ENCODE measurements around the gene NELFCD. TPM values are rescaled to one million over a fixed set of nuclear protein-coding genes. Genes with fewer than 3 reads are reported as not detected.
A peak's percentile ranks its signal among the peaks of the same experiment; 100 is the strongest.

The NELFCD gene
- 10 to 100 TPM; 54.2 to 72.9 (median 56.8) TPM for total RNA-seq

GRCh38 chr20:58980711-58981627 is at the start of gene NELFCD:
Gene NELFCD (plus strand): TSS chr20:58981256. CDS start chr20:58981310, 54 bp downstream.
- peak in 1 of 2 donors; percentile 82 for TF ChIP-seq EP300 (IDR thresholded peaks at IDR 0.05)
- peak; percentile 51 to 82 for TF ChIP-seq POLR2A (IDR thresholded peaks at IDR 0.05)
- no peak for TF ChIP-seq CTCF (IDR thresholded peaks at IDR 0.05)
- peak within 1 kb of the TSS; percentile 54 to 89 (median 60) for H3K4me3 ChIP-seq
- 19 to 25% methylated on average over 28 to 42 of the region's 109 CpGs for WGBS, 2 donors

GRCh38 chr20:58932170-58932569 is 48.9 kb upstream of the NELFCD start:
- H3K4me3 ChIP-seq = no peak overlapping the region
- no peak overlapping the region for H3K27ac ChIP-seq
- H3K27me3 ChIP-seq = no peaks in the 10 kb centered on the region
- H3K36me3 ChIP-seq = no peaks in the 10 kb centered on the region
- WGBS, 2 donors = 82 to 84% methylated on average over 5 of the region's 5 CpGs
- peaks cover 0 to 9% (median 5%) of the 10 kb centered on the region in 4 donors for H3K9me3 ChIP-seq
- no peak for DNase-seq (ENCODE audit: low spot score in 2 of 2)
- H3K4me1 ChIP-seq = no peaks in the 10 kb centered on the region
- no peak for TF ChIP-seq POLR2A (IDR thresholded peaks at IDR 0.05)
- no peak for TF ChIP-seq CTCF (IDR thresholded peaks at IDR 0.05)
- TF ChIP-seq EP300 (IDR thresholded peaks at IDR 0.05) = no peak

More at GRCh38 chr20:58980711-58981627, at the start of gene NELFCD:
- DNase-seq (ENCODE audit: low spot score in 2 of 2) = peak; percentile 77 to 80
- Histone ChIP-seq H3K4me1 (peaks cover 0 to 45% (median 24%) of the 10 kb centered on the region in 4 donors), H3K27me3 (no peaks in the 10 kb centered on the region), H3K27ac (peak within 1 kb of the TSS; percentile 43 to 92 (median 81)), H3K9me3 (peaks cover 0 to 8% (median 0%) of the 10 kb centered on the region in 4 donors), H3K36me3 (no peaks in the 10 kb centered on the region)

GRCh38 chr20:58938078-58938477 is 43.0 kb upstream of the NELFCD start:
- DNase-seq (ENCODE audit: low spot score in 2 of 2) = no peak
- Histone ChIP-seq H3K27ac (no peak overlapping the region), H3K9me3 (peaks cover 0 to 9% (median 5%) of the 10 kb centered on the region in 4 donors), H3K4me3 (no peak overlapping the region), H3K36me3 (no peaks in the 10 kb centered on the region), H3K4me1 (no peaks in the 10 kb centered on the region), H3K27me3 (no peaks in the 10 kb centered on the region)
- 77 to 84% methylated on average over 2 of the region's 2 CpGs for WGBS, 2 donors
- TF ChIP-seq EP300 (IDR thresholded peaks at IDR 0.05) (no peak), POLR2A (IDR thresholded peaks at IDR 0.05) (no peak), CTCF (IDR thresholded peaks at IDR 0.05) (no peak)

GRCh38 chr20:58938541-58938940 is 42.5 kb upstream of the NELFCD start:
- Histone ChIP-seq H3K9me3 (peaks cover 0 to 9% (median 5%) of the 10 kb centered on the region in 4 donors), H3K4me3 (no peak overlapping the region), H3K27me3 (no peaks in the 10 kb centered on the region), H3K36me3 (no peaks in the 10 kb centered on the region), H3K4me1 (no peaks in the 10 kb centered on the region), H3K27ac (no peak overlapping the region)
- 87 to 88% methylated on average over 1 of the region's 1 CpG for WGBS, 2 donors
- no peak for DNase-seq (ENCODE audit: low spot score in 2 of 2)
- TF ChIP-seq POLR2A (IDR thresholded peaks at IDR 0.05) (no peak), CTCF (IDR thresholded peaks at IDR 0.05) (no peak), EP300 (IDR thresholded peaks at IDR 0.05) (no peak)

GRCh38 chr20:58941471-58941870 is 39.6 kb upstream of the NELFCD start:
- DNase-seq (ENCODE audit: low spot score in 2 of 2) = no peak
- H3K27ac ChIP-seq = no peak overlapping the region
- no peaks in the 10 kb centered on the region for H3K36me3 ChIP-seq
- no peaks in the 10 kb centered on the region for H3K4me1 ChIP-seq
- no peak overlapping the region for H3K4me3 ChIP-seq
- no peaks in the 10 kb centered on the region for H3K27me3 ChIP-seq
- H3K9me3 ChIP-seq = peaks cover 0 to 4% (median 2%) of the 10 kb centered on the region in 4 donors
- no peak for TF ChIP-seq CTCF (IDR thresholded peaks at IDR 0.05)
- no peak for TF ChIP-seq POLR2A (IDR thresholded peaks at IDR 0.05)
- no peak for TF ChIP-seq EP300 (IDR thresholded peaks at IDR 0.05)
- WGBS, 2 donors = 64 to 72% methylated on average over 3 of the region's 3 CpGs

Data from tibial nerve (tissue), 4 donors.